Transverse colon (tissue), 4 donors: ENCODE results near the gene AS3MT. TPM values are rescaled to one million over a fixed set of nuclear protein-coding genes. Genes with fewer than 3 reads are reported as not detected.

Experiments used
- DNase-seq: peaks from one replicate; pipeline ENCODE4 v3.0.0-alpha.2; 2019
- H3K27ac ChIP-seq, 4 donors: fragments of 200-600 bp; sonication (generic); 2 replicates each; pipeline ENCODE4 v1.5.1; 2016 to 2018; ENCODE audit warnings: inconsistent platforms in 4 of 4
- H3K27me3 ChIP-seq: fragments of 200-600 bp; sonication (generic); 2 replicates; pipeline ENCODE4 v1.5.1; 2017; ENCODE audit warnings: inconsistent platforms
- H3K36me3 ChIP-seq, 4 donors: fragments of 200-600 bp; sonication (generic); 2 replicates each; pipeline ENCODE4 v1.5.1; 2017 to 2019; ENCODE audit warnings: inconsistent platforms in 4 of 4
- H3K4me1 ChIP-seq, 4 donors: fragments of 200-600 bp; sonication (generic); 2 replicates each; pipeline ENCODE4 v1.5.1; 2017 to 2020; ENCODE audit warnings: inconsistent platforms in 4 of 4
- H3K4me3 ChIP-seq, 4 donors: fragments of 200-600 bp; sonication (generic); 1 replicate in 1 of 4; 2 replicates in 3 of 4; pipeline versions ENCODE4 v1.5.1 to v1.6.1; 2017 to 2019; ENCODE audit warnings: inconsistent platforms in 4 of 4
- H3K9me3 ChIP-seq, 2 donors: fragments of 200-600 bp; sonication (generic); 2 replicates each; pipeline ENCODE4 v1.5.1; 2017 to 2019; ENCODE audit warnings: inconsistent platforms in 2 of 2
- EP300 ChIP-seq: sonication (generic); formaldehyde crosslinking; IDR thresholded peaks from one replicate; pipeline ENCODE4 v1.6.1; 2017; ENCODE audit warnings: antibody characterized with exemption, low read depth
- POLR2A ChIP-seq: fragments of 450-650 bp; IDR thresholded peaks from one replicate; pipeline ENCODE4 v1.6.1; 2016; ENCODE audit warnings: antibody characterized with exemption, mild to moderate bottlenecking, moderate library complexity
- POLR2AphosphoS5 ChIP-seq, 3 donors: sonication (generic); formaldehyde crosslinking; IDR thresholded peaks; one replicate each; pipeline ENCODE4 v1.6.1; 2016; ENCODE audit warnings: antibody characterized with exemption in 3 of 3
- WGBS, 2 donors: methylation state at CpG; one replicate each; pipeline ENCODE4 v1.1.5; 2018; ENCODE audit warnings: low coverage in 1 of 2; 5-methylcytosine and 5-hydroxymethylcytosine counted together
- in situ Hi-C, 4 donors: fragments of 200-750 bp; cut with MboI; loops; one replicate each; pipeline versions ENCODE4 v1.15.0 to v1.15.1; 2017; ENCODE audit warnings: low sequenced_read_pairs in 3 of 4, low pct_ligation_motif_present in 1 of 4, low pct_unique_long_range_greater_than_20kb in 1 of 4
- intact Hi-C: fragments of 100-400 bp; cut with DNase I; formaldehyde crosslinking; loops from one replicate; pipeline ENCODE4 v1.15.1; 2023; ENCODE audit warnings: low total_unique reads
- total RNA-seq, 4 donors: library from RNA; depleted of rRNA; stranded (reverse); fragments of >200 nt; gene quantifications; one replicate each; pipeline ENCODE4 v1.1.0, GENCODE V29; 2016
- TF ChIP-seq, protein P1 (sequence below), 5 experiments: fragments of 200-600 bp in 3 of 5; fragments of 450-650 bp in 2 of 5; sonication (generic) in 3 of 5; IDR thresholded peaks; 1 replicate in 2 of 5; 2 replicates in 3 of 5; pipeline ENCODE4 v1.5.1; 2016 to 2017; ENCODE audit warnings: antibody characterized with exemption in 5 of 5, inconsistent platforms in 3 of 5, mild to moderate bottlenecking in 2 of 5, moderate library complexity in 1 of 5

Gene AS3MT
- total RNA-seq, 4 donors from 2014 or later: 0.96 to 3.4 (median 2.9) TPM; not detected in 1

DNA sequence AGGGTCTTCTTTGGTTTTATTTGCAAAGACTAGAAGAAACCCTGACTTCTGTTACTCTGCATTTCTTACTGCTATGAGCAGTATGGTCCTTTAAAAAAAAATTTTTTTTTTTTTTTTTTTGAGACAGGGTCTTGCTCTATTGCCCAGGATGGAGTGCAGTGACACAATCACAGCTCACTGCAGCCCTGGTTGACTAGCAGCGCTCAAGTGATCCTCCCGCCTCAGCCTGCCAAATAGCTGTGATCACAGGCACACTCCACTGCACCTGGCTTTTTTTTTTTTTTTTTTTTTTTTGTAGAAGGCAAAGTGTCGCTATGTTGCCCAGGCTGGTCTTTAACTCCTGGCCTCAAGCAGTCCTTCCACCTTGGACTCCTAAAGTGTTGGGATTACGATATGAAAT is 66.2 kb downstream of the AS3MT start:
- no peak overlapping the region for H3K4me3 ChIP-seq
- intact Hi-C loops (no loop called here), in situ Hi-C loops (loop anchor here in 1 of 4 donors (10.0 kb wide), 1 partner anchor 129 kb away; no protein-coding TSS in a partner anchor)
- H3K36me3 ChIP-seq: no peaks in the 10 kb centered on the region
- H3K27me3 ChIP-seq: no peaks in the 10 kb centered on the region
- TF ChIP-seq POLR2AphosphoS5 (IDR thresholded peaks at IDR 0.05) (no peak), EP300 (no peak), POLR2A (no peak)
- TF ChIP-seq, protein P1, sequence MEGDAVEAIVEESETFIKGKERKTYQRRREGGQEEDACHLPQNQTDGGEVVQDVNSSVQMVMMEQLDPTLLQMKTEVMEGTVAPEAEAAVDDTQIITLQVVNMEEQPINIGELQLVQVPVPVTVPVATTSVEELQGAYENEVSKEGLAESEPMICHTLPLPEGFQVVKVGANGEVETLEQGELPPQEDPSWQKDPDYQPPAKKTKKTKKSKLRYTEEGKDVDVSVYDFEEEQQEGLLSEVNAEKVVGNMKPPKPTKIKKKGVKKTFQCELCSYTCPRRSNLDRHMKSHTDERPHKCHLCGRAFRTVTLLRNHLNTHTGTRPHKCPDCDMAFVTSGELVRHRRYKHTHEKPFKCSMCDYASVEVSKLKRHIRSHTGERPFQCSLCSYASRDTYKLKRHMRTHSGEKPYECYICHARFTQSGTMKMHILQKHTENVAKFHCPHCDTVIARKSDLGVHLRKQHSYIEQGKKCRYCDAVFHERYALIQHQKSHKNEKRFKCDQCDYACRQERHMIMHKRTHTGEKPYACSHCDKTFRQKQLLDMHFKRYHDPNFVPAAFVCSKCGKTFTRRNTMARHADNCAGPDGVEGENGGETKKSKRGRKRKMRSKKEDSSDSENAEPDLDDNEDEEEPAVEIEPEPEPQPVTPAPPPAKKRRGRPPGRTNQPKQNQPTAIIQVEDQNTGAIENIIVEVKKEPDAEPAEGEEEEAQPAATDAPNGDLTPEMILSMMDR (IDR thresholded peaks at IDR 0.05): no peak
- no peak overlapping the region for H3K27ac ChIP-seq
- no peak for DNase-seq
- WGBS, 2 donors: 84 to 85% methylated on average over 4 of the region's 4 CpGs
- no peaks in the 10 kb centered on the region for H3K9me3 ChIP-seq
- no peaks in the 10 kb centered on the region for H3K4me1 ChIP-seq

DNA sequence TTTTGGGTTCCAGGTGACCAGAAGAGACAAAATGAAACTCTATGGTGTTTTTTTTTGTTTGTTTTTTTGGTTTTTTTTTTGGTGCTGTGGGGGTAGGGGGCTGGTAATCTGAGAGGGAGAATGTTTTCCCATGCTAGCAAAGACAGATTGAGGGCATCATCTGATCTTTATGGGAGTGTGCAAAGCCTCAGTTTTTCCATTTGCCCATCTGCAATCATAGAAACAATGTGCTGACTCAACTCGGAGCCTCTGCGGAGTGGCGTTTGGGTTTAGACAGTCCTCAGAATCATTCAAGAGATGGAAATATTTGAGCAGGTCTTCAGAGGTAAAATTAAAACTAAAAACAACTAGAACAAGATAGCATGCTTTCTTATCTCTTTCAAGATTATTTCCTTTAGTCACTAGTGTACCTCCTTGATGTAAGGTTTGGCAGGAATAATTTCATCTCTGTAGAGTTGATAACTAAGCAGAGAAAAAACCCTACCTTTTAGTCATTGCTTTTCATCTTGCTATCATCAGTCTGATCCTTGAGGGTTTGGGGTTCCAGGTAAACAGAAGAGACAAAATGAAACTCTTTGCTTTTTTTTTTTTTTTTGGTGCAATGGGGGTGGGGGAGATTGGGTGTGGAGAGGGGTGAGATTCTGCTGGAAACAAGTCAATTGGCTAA is 66.8 kb downstream of the AS3MT start:
- H3K27ac ChIP-seq: no peak overlapping the region
- no peak overlapping the region for H3K4me3 ChIP-seq
- TF ChIP-seq, protein P1 (IDR thresholded peaks at IDR 0.05): no peak
- no peak for TF ChIP-seq EP300
- TF ChIP-seq POLR2A: no peak
- no peak for TF ChIP-seq POLR2AphosphoS5 (IDR thresholded peaks at IDR 0.05)
- in situ Hi-C loops: loop anchor here in 1 of 4 donors (10.0 kb wide), 1 partner anchor 129 kb away; no protein-coding TSS in a partner anchor
- 90 to 92% methylated on average over 2 to 3 of the region's 3 CpGs for WGBS, 2 donors
- H3K27me3 ChIP-seq: no peaks in the 10 kb centered on the region
- intact Hi-C loops: no loop called here
- no peak for DNase-seq
- H3K36me3 ChIP-seq: no peaks in the 10 kb centered on the region
- H3K4me1 ChIP-seq: no peaks in the 10 kb centered on the region
- H3K9me3 ChIP-seq: no peaks in the 10 kb centered on the region

DNA sequence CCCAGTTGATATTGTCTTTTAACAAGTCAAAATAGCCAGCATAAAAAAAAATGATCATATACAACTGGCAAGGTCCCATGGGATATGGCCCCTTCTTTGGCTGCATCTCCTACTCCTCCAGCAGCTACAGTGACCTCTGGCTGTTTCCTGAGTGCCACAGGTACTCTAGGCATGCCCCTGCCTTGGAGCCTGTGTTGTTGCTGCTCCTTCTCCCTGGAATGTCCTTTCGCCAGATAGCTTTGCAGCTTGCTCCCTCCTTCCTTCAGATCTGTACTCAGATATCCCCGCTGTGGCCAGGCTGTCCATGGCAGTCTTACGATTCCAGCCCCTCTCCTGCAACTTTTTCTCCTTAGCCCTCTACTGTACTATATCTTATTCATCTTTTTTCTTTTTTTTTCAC is 72.1 kb downstream of the AS3MT start:
- Histone ChIP-seq H3K36me3 (no peaks in the 10 kb centered on the region), H3K9me3 (no peaks in the 10 kb centered on the region), H3K4me3 (no peak overlapping the region), H3K4me1 (peaks cover 0 to 9% (median 2%) of the 10 kb centered on the region in 4 donors), H3K27me3 (no peaks in the 10 kb centered on the region), H3K27ac (no peak overlapping the region)
- TF ChIP-seq POLR2A (no peak), EP300 (no peak), POLR2AphosphoS5 (IDR thresholded peaks at IDR 0.05) (no peak)
- TF ChIP-seq, protein P1 (IDR thresholded peaks at IDR 0.05): no peak
- WGBS, 2 donors: 94 to 100% methylated on average over 1 to 3 of the region's 3 CpGs
- in situ Hi-C loops (no loop called here), intact Hi-C loops (no loop called here)
- DNase-seq: no peak

DNA sequence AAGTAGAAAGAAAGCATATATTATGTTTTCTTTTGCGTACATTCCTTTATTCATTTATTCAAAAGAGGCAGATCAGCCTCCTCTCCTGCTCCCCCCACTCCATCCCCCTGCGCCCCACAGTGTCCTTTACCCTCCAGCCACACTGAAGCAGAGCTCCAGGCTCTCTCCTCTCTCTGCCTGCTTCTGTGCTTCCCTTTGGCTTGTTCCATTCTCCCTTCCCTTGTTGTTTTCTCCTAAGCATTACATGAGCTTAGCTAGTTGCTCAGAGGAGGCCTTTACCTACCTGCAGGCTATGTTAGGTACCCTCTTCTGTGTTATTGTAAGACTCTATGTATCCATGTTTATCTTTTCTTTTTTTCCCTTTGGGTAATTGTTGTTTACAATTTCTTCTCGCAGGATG is 76.2 kb downstream of the AS3MT start:
- no peak for TF ChIP-seq EP300
- no peak for TF ChIP-seq POLR2A
- TF ChIP-seq, protein P1 (IDR thresholded peaks at IDR 0.05): no peak
- TF ChIP-seq POLR2AphosphoS5 (IDR thresholded peaks at IDR 0.05): no peak
- no peak for DNase-seq
- 84 to 93% methylated on average over 3 of the region's 3 CpGs for WGBS, 2 donors
- H3K27ac ChIP-seq: no peak overlapping the region
- no peak overlapping the region for H3K4me3 ChIP-seq
- H3K4me1 ChIP-seq: peaks cover 0 to 15% (median 5%) of the 10 kb centered on the region in 4 donors
- no peaks in the 10 kb centered on the region for H3K9me3 ChIP-seq
- H3K36me3 ChIP-seq: no peaks in the 10 kb centered on the region
- H3K27me3 ChIP-seq: no peaks in the 10 kb centered on the region
- in situ Hi-C loops (no loop called here), intact Hi-C loops (no loop called here)
